ENCODE data around the gene PSMG3.
"Not testable (repeated sequence)": the region's sequence is repeated elsewhere in the genome, so short reads cannot be mapped to it uniquely, and the experiment has no call there.

PSMG3 gene

GRCh38 chr7:1533547-1534329 lies 36.1 kb downstream of the PSMG3 start:
- DNase-seq (ENCODE audit: low read depth) = no peak

- no peak for DNase-seq (ENCODE audit: low read depth)
Observed at GRCh38 chr7:1533255-1533546, 36.6 kb downstream of the PSMG3 start.

- peak; percentile 39 for DNase-seq (ENCODE audit: low read depth)
Observed at GRCh38 chr7:1532456-1533254, 37.2 kb downstream of the PSMG3 start.

GRCh38 chr7:1531979-1532455 lies 37.8 kb downstream of the PSMG3 start:
- no peak for DNase-seq (ENCODE audit: low read depth)

- no peak for DNase-seq (ENCODE audit: low read depth)
Observed at GRCh38 chr7:1531263-1531978, 38.4 kb downstream of the PSMG3 start.

- DNase-seq (ENCODE audit: low read depth) = peak; percentile 43
Observed at GRCh38 chr7:1530946-1531262, 38.9 kb downstream of the PSMG3 start.

- DNase-seq (ENCODE audit: low read depth) = no peak
Observed at GRCh38 chr7:1529383-1530116, 40.3 kb downstream of the PSMG3 start.

- no peak for DNase-seq (ENCODE audit: low read depth)
Observed at GRCh38 chr7:1526271-1526754, 43.5 kb downstream of the PSMG3 start.

- no peak for DNase-seq (ENCODE audit: low read depth)
Observed at GRCh38 chr7:1525409-1525808, 44.4 kb downstream of the PSMG3 start.

- no peak for DNase-seq (ENCODE audit: low read depth)
Observed at GRCh38 chr7:1523844-1524243, 46.0 kb downstream of the PSMG3 start.

- DNase-seq (ENCODE audit: low read depth) = no peak
Observed at GRCh38 chr7:1523208-1523607, 46.6 kb downstream of the PSMG3 start.

- DNase-seq (ENCODE audit: low read depth) = no peak
Observed at GRCh38 chr7:1521456-1521855, 48.4 kb downstream of the PSMG3 start.

- no peak for DNase-seq (ENCODE audit: low read depth)
Observed at GRCh38 chr7:1520539-1521234, 49.1 kb downstream of the PSMG3 start.

- DNase-seq (ENCODE audit: low read depth) = not testable (repeated sequence)
Observed at GRCh38 chr7:1519322-1519922, 50.4 kb downstream of the PSMG3 start.
